ENCODE measurements around the gene DCAF17. TPM values are rescaled to one million over a fixed set of nuclear protein-coding genes. Genes with fewer than 3 reads are reported as not detected.

Gene DCAF17
- total and polyA plus RNA-seq, 10 donors: 3.0 to 36.5 (median 19.1) TPM

DNA sequence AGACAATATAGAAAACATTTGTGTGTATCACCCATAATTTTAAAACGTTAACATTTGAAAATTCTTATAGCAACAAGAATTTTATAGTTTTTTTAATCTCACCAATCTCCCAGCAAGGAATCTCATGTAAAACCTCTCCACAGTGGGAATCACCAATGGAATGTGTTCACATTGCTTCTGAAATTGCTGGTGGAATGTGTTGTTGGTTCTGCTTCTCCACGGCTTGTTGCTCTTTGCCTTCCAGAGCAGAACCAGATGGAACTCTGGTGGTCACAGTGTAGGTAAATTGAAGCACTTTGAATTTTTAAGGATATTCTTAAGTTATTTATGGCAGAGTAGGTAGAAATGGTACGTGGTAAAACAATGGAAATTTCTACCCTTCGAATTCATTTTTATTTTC lies 35.1 kb downstream of the DCAF17 start:
- H3K27ac ChIP-seq: no peak overlapping the region
- no peaks in the 10 kb centered on the region for H3K9me3 ChIP-seq
- no peak for DNase-seq
- no peak overlapping the region for H3K4me3 ChIP-seq
- TF ChIP-seq POLR2AphosphoS5 (IDR thresholded peaks at IDR 0.05) (no peak), CTCF (IDR thresholded peaks at IDR 0.05 in 8 of 11, conservative IDR thresholded peaks at IDR 0.05 in 3 of 11) (no peak), POLR2A (IDR thresholded peaks at IDR 0.05) (no peak)
- WGBS, 5 donors: 92 to 97% (median 96%) methylated on average over 4 of the region's 4 CpGs
- H3K36me3 ChIP-seq: peaks cover 0 to 83% (median 34%) of the 10 kb centered on the region in 6 donors
- no peaks in the 10 kb centered on the region for H3K27me3 ChIP-seq (replicated peaks in 1 of 7)
- intact Hi-C loops (cut with DNase I; ENCODE audit: low total_unique reads): no loop called here
- no peaks in the 10 kb centered on the region for H3K4me1 ChIP-seq

- Histone ChIP-seq H3K9me3 (no peaks in the 10 kb centered on the region), H3K27me3 (replicated peaks in 1 of 7) (no peaks in the 10 kb centered on the region), H3K36me3 (peaks cover 0 to 83% (median 34%) of the 10 kb centered on the region in 6 donors), H3K4me1 (no peaks in the 10 kb centered on the region), H3K27ac (no peak overlapping the region), H3K4me3 (no peak overlapping the region)
- no peak for DNase-seq
- intact Hi-C loops (cut with DNase I; ENCODE audit: low total_unique reads): no loop called here
- TF ChIP-seq CTCF (IDR thresholded peaks at IDR 0.05 in 8 of 11, conservative IDR thresholded peaks at IDR 0.05 in 3 of 11) (no peak), POLR2AphosphoS5 (IDR thresholded peaks at IDR 0.05) (no peak), POLR2A (IDR thresholded peaks at IDR 0.05) (no peak)
- 84 to 98% (median 88%) methylated on average over 5 of the region's 5 CpGs for WGBS, 5 donors
Observed at GRCh38 chr2:171470129-171470528, 36.1 kb downstream of the DCAF17 start.

DNA sequence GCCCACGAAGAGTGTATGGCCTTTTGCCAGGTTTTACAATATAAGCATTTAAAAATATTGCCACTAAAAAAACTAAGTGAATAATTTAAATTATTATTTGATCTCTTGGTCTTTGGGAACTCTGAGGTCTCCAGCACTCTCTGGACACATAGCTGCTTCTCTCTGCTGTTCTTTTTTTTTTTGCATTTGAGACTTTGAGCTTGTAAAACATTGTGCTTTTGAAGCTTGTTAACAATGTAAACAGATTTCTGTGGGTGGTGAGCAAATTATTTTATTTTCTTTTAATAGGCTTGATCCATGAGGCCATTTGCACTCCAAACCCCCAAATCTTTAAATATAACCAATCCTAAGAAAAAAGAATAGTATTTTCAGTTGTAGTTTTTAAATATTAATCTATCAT lies 42.0 kb downstream of the DCAF17 start:
- Histone ChIP-seq H3K27me3 (replicated peaks in 1 of 7) (no peaks in the 10 kb centered on the region), H3K4me3 (no peak overlapping the region), H3K27ac (no peak overlapping the region), H3K4me1 (peaks cover 0 to 5% (median 0%) of the 10 kb centered on the region in 6 donors), H3K9me3 (no peaks in the 10 kb centered on the region), H3K36me3 (peaks cover 0 to 98% (median 28%) of the 10 kb centered on the region in 6 donors)
- intact Hi-C loops (cut with DNase I; ENCODE audit: low total_unique reads): no loop called here
- no peak for DNase-seq
- TF ChIP-seq POLR2AphosphoS5 (IDR thresholded peaks at IDR 0.05) (no peak), CTCF (IDR thresholded peaks at IDR 0.05 in 8 of 11, conservative IDR thresholded peaks at IDR 0.05 in 3 of 11) (no peak), POLR2A (IDR thresholded peaks at IDR 0.05) (no peak)
- 58 to 87% (median 83%) methylated on average over 1 of the region's 1 CpG for whole genome bisulfite sequencing, 5 donors

- TF ChIP-seq POLR2A (IDR thresholded peaks at IDR 0.05): no peak
- no peak for TF ChIP-seq POLR2AphosphoS5 (IDR thresholded peaks at IDR 0.05)
- TF ChIP-seq CTCF (IDR thresholded peaks at IDR 0.05 in 8 of 11, conservative IDR thresholded peaks at IDR 0.05 in 3 of 11): no peak
- WGBS, 5 donors: 64 to 80% (median 73%) methylated on average over 1 of the region's 1 CpG
- intact Hi-C loops (cut with DNase I; ENCODE audit: low total_unique reads): no loop called here
- no peak for DNase-seq
- peaks cover 0 to 8% (median 0%) of the 10 kb centered on the region in 6 donors for H3K4me1 ChIP-seq
- peaks cover 0 to 95% (median 19%) of the 10 kb centered on the region in 6 donors for H3K36me3 ChIP-seq
- no peaks in the 10 kb centered on the region for H3K27me3 ChIP-seq (replicated peaks in 1 of 7)
- H3K9me3 ChIP-seq: no peaks in the 10 kb centered on the region
- H3K4me3 ChIP-seq: no peak overlapping the region
- no peak overlapping the region for H3K27ac ChIP-seq
Observed at GRCh38 chr2:171478345-171478744, 44.3 kb downstream of the DCAF17 start.

Data from spleen (tissue), 11 donors.